ENCODE data around the gene CRADD. TPM values are rescaled to one million over a fixed set of nuclear protein-coding genes. Genes with fewer than 3 reads are reported as not detected.

CRADD gene
- total RNA-seq, 1 experiment from 2014 or later: 7.6 TPM

GRCh38 chr12:93670104-93670503, 7.1 kb upstream of the CRADD start:
- no peak overlapping the region for H3K23ac ChIP-seq (ENCODE audit: insufficient read length, low read depth, low read length)
- H3K18ac ChIP-seq (ENCODE audit: insufficient read length, low read depth, low read length): no peak overlapping the region
- WGBS (ENCODE audit: extremely low coverage, insufficient read length, low lambda C conversion rate): no CpG with 5 or more reads among the region's 4 CpGs
- no peaks in the 10 kb centered on the region for H3K27me3 ChIP-seq (ENCODE audit: insufficient read depth, low read length)
- no peak overlapping the region for H2BK12ac ChIP-seq (ENCODE audit: insufficient read length, low read depth, low read length)
- H2AFZ ChIP-seq (ENCODE audit: low read length): no peak overlapping the region
- Mint-ChIP-seq H3K27ac (no peak overlapping the region), H3K36me3 (ENCODE audit: insufficient read depth in 1 of 3, low read depth in 3 of 3) (peaks cover 0 to 6% (median 3%) of the 10 kb centered on the region in 3 experiments; a peak in 5 of 7 replicates), H3K27me3 (ENCODE audit: low read depth) (no peaks in the 10 kb centered on the region), H3K4me3 (no peak overlapping the region), H3K9me3 (peaks cover 7 to 13% of the 10 kb centered on the region in 2 experiments; a peak in 4 of 5 replicates), H3K4me1 (peaks cover 0 to 5% of the 10 kb centered on the region in 2 experiments; a peak in 2 of 4 replicates)
- H3K79me1 ChIP-seq (ENCODE audit: insufficient read depth, low read depth, low read length, poor library complexity, severe bottlenecking): no peaks in the 10 kb centered on the region
- H4K5ac ChIP-seq (ENCODE audit: insufficient read length, low read depth, low read length): no peak overlapping the region
- H4K91ac ChIP-seq (ENCODE audit: insufficient read length, low read depth, low read length): no peak overlapping the region
- H3K4ac ChIP-seq (ENCODE audit: low read depth, low read length): no peak overlapping the region
- H3K9me3 ChIP-seq (ENCODE audit: control insufficient read depth, low read depth, low read length): peaks cover 8% of the 10 kb centered on the region
- no peak for TF ChIP-seq CTCF (conservative IDR thresholded peaks at IDR 0.05)
- DNase-seq: no peak
- no peak overlapping the region for H2BK5ac ChIP-seq (ENCODE audit: insufficient read length, low read length)
- no peak overlapping the region for H2AK5ac ChIP-seq (ENCODE audit: insufficient read length, low read length)
- no peak overlapping the region for H2BK20ac ChIP-seq (ENCODE audit: low read depth, low read length, poor library complexity, severe bottlenecking)
- H2BK120ac ChIP-seq (ENCODE audit: low read depth, low read length, poor library complexity, severe bottlenecking): no peak overlapping the region
- H3K56ac ChIP-seq (ENCODE audit: insufficient read length, low read depth, low read length): no peak overlapping the region
- H4K20me1 ChIP-seq (ENCODE audit: control insufficient read depth, insufficient read depth, insufficient read length): no peaks in the 10 kb centered on the region
- H3K4me1 ChIP-seq (ENCODE audit: insufficient read depth, low read length): no peaks in the 10 kb centered on the region
- H3K14ac ChIP-seq (ENCODE audit: insufficient read depth, low read length): no peak overlapping the region
- no peaks in the 10 kb centered on the region for H3K79me2 ChIP-seq (ENCODE audit: insufficient read depth, low read length)
- no peak overlapping the region for H2BK15ac ChIP-seq (ENCODE audit: low read depth, low read length)
- no peaks in the 10 kb centered on the region for H3K23me2 ChIP-seq (ENCODE audit: insufficient read length, low read depth, low read length, poor library complexity, severe bottlenecking)
- H3T11ph ChIP-seq (ENCODE audit: low read length): no peak overlapping the region
- no peak overlapping the region for H4K8ac ChIP-seq (replicated peaks; ENCODE audit: insufficient read length, low read depth, low read length)
- no peak overlapping the region for H3K27ac ChIP-seq (ENCODE audit: insufficient read length, low read depth, low read length)
- no peak overlapping the region for H3K9ac ChIP-seq (ENCODE audit: extremely low read depth, insufficient read length, low read length)
- H3K4me2 ChIP-seq (ENCODE audit: insufficient read depth, insufficient read length, low read length): no peak overlapping the region

Measured in H9 (cell line).